ENCODE measurements around the gene ST3GAL3.
A peak's percentile ranks its signal among the peaks of the same experiment; 100 is the strongest.

The ST3GAL3 gene

DNA sequence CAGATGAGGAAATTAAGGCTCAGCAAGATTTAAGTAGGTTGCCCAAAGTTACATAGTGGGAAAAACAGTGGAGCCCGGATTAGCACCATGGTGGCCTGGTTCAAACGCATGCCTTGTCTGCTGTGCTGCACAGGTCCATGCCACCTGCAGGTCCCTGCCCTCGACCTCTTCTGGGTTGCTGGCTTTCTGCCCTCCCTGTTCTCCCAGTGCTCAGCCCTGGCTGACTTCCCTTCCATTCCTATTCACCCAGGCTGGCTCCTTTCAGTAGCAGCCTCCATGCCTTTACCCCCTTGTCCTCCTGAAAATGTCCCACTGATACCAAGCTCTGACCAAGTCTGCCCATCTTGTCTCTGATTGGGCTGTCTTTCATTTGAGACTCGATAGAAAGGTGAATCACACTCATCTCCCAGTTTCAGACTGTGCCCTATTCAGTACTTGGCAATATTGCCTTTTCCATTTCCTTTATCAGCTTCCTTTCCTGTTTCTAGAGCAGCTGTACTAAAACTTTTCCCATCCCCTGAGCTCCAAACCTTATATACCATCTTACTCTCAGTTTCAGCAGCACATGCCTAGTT is 75.8 kb downstream of the ST3GAL3 start:
- Histone ChIP-seq H3K9ac (ENCODE audit: low read length) (peak overlapping the region; percentile 16), H3K36me3 (ENCODE audit: control insufficient read depth, insufficient read depth, low read length) (no peaks in the 10 kb centered on the region), H3K4me3 (ENCODE audit: low read length) (no peak overlapping the region), H3K27me3 (ENCODE audit: control insufficient read depth, insufficient read depth, low read length) (no peaks in the 10 kb centered on the region), H3K27ac (ENCODE audit: low read depth, low read length) (no peak overlapping the region), H3K4me1 (ENCODE audit: control insufficient read depth, insufficient read depth, low read length) (no peaks in the 10 kb centered on the region)

DNA sequence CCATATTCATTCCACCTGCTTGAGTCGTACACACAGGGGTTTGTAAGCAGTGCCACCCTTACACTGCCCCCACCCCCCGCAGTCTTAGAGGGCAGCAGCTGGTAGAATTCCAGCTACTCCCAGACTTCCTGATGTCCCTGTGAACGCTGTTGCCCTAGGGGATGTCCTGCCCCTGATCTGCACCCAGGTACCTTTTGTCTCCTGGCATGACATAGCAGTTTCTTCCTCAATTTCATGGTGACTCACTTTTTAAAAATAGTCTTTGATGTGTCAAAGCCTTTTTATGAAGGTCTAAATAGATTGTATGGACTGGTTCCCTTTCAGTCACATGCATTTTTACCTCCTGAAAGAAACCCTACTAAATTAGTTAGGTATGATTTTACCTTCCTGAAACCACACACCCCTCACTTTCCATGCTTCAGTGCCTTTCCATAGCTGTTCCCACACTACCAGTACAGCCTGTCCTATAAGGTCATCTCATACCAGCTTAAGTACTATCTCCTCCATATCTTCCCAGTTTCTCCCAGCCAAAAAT is 76.4 kb downstream of the ST3GAL3 start:
- H3K9ac ChIP-seq (ENCODE audit: low read length) = no peak overlapping the region
- H3K27ac ChIP-seq (ENCODE audit: low read depth, low read length) = no peak overlapping the region
- no peaks in the 10 kb centered on the region for H3K27me3 ChIP-seq (ENCODE audit: control insufficient read depth, insufficient read depth, low read length)
- no peaks in the 10 kb centered on the region for H3K36me3 ChIP-seq (ENCODE audit: control insufficient read depth, insufficient read depth, low read length)
- H3K4me1 ChIP-seq (ENCODE audit: control insufficient read depth, insufficient read depth, low read length) = no peaks in the 10 kb centered on the region
- H3K4me3 ChIP-seq (ENCODE audit: low read length) = no peak overlapping the region

DNA sequence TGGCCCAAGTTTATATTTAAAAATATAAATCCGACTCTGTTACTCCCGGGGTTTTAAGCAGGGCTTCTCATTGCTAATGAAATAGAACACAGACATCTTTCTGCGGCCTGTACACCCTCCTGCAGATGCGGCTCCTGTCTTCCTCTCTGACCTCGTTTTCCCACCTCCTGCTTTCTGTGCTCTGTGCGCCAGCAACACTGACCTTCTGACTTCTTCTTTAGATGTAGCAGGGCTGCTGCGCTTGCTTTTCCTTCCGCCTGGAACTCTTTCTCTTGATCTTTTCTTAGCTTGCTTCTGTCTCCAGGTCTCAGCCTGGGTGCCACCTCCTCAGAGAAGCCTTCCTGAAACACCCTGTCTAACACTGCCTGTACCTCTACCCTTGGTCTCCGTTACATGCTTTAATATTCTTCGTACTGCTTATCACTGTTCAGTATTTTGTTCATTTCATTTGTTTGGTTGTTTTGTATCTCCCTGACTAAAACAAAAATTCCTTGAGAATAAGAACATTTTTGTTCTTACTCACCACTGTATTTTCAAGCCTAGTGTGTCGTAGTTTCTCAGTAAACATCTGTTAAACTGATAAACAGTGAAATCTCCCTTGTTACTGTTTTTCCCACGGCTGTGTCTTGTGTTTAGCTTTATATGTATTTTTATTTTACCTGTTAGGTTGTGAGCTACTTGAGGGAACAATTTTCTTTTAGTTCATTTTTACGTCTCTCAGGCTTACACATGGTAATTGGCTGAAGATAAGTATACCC is 79.0 kb downstream of the ST3GAL3 start:
- Histone ChIP-seq H3K9ac (ENCODE audit: low read length) (no peak overlapping the region), H3K27ac (ENCODE audit: low read depth, low read length) (peak overlapping the region; percentile 47), H3K27me3 (ENCODE audit: control insufficient read depth, insufficient read depth, low read length) (no peaks in the 10 kb centered on the region), H3K36me3 (ENCODE audit: control insufficient read depth, insufficient read depth, low read length) (no peaks in the 10 kb centered on the region), H3K4me1 (ENCODE audit: control insufficient read depth, insufficient read depth, low read length) (no peaks in the 10 kb centered on the region), H3K4me3 (ENCODE audit: low read length) (no peak overlapping the region)

DNA sequence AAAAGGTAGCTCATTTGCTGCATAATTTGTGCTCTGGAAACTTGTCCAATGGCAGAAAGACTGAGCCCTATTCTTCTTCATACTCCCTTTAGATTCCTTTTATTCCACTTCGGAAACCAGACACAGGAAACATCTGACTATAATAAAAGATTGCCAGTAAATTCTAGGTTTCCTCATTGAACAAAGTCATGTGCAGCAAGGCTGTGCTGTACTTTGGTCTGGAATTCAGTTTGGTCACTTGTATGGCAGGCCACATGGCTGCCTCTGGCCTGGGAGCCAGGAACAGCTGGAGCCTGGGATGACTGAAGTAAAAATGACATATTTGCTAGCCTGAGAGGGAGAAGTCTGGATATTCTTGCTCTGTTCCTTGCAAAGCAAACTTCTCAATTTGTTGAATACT is 79.6 kb downstream of the ST3GAL3 start:
- Histone ChIP-seq H3K9ac (ENCODE audit: low read length) (no peak overlapping the region), H3K36me3 (ENCODE audit: control insufficient read depth, insufficient read depth, low read length) (no peaks in the 10 kb centered on the region), H3K4me1 (ENCODE audit: control insufficient read depth, insufficient read depth, low read length) (no peaks in the 10 kb centered on the region), H3K27me3 (ENCODE audit: control insufficient read depth, insufficient read depth, low read length) (no peaks in the 10 kb centered on the region), H3K4me3 (ENCODE audit: low read length) (no peak overlapping the region), H3K27ac (ENCODE audit: low read depth, low read length) (peak overlapping the region; percentile 47)

DNA sequence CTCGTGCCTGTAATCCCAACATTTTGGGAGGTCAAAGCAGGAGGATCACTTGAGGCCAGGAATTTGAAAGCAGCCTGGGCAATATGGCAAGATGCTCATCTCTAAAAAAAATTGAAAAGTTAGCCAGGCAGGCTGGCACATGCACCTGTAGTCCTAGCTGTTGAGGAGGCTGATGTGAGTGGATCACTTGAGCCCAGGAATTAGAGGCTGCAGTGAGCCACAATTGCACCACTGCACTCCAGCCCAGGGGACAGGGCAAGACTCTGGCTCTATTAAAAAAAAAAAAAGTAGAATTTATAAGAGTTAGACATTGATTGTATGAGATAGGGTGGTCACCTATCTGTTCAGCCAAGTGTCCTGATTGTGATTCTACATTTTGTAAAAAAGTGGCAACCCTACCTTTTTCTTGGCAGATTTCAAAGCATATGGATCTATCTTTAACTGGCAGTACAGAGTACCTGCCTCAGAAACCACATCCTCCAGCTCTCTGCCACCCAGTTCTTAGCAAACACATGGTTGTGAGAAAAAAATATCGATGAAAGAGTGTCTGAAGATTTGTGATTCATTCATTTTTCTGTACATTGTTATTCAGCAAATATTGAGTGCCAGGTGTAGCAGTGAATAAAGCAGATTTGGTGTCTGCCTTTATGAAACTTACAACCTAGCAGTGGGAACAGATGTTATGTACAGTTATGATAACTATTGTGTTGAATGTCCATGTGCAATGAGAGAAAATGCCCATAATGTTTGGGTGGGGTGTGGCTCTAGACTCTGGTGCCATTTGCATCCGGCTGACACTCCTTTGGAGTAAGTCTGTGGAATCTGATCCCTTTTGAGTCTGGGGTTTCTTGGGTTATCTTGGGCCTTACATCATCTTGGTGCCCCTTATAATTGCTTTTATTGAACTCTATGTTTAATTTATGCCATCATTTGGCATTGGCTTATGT is 82.5 kb downstream of the ST3GAL3 start:
- H3K4me1 ChIP-seq (ENCODE audit: control insufficient read depth, insufficient read depth, low read length) = no peaks in the 10 kb centered on the region
- no peaks in the 10 kb centered on the region for H3K36me3 ChIP-seq (ENCODE audit: control insufficient read depth, insufficient read depth, low read length)
- H3K27ac ChIP-seq (ENCODE audit: low read depth, low read length) = no peak overlapping the region
- no peak overlapping the region for H3K9ac ChIP-seq (ENCODE audit: low read length)
- no peaks in the 10 kb centered on the region for H3K27me3 ChIP-seq (ENCODE audit: control insufficient read depth, insufficient read depth, low read length)
- no peak overlapping the region for H3K4me3 ChIP-seq (ENCODE audit: low read length)

DNA sequence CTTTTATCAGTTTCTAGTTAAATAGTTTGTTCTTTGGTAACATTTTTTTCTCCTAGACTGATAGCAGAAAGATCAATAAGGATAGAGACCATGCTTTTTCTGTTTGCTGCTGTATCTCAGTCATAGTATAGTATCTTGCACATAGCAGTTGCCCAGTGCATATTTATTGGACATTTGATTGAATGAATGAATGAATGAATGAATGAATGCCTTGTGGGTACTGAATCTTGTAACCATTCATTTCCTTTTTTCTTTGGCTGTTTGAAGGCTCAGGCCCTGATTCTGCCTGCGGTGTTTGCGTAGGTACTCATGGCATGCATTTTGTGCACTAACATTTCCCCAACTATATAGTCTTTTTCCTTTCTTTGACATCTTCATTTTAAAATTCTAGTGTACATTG is 83.9 kb downstream of the ST3GAL3 start:
- H3K27ac ChIP-seq (ENCODE audit: low read depth, low read length) = no peak overlapping the region
- no peak overlapping the region for H3K4me3 ChIP-seq (ENCODE audit: low read length)
- no peaks in the 10 kb centered on the region for H3K27me3 ChIP-seq (ENCODE audit: control insufficient read depth, insufficient read depth, low read length)
- H3K4me1 ChIP-seq (ENCODE audit: control insufficient read depth, insufficient read depth, low read length) = no peaks in the 10 kb centered on the region
- no peaks in the 10 kb centered on the region for H3K36me3 ChIP-seq (ENCODE audit: control insufficient read depth, insufficient read depth, low read length)
- H3K9ac ChIP-seq (ENCODE audit: low read length) = no peak overlapping the region

DNA sequence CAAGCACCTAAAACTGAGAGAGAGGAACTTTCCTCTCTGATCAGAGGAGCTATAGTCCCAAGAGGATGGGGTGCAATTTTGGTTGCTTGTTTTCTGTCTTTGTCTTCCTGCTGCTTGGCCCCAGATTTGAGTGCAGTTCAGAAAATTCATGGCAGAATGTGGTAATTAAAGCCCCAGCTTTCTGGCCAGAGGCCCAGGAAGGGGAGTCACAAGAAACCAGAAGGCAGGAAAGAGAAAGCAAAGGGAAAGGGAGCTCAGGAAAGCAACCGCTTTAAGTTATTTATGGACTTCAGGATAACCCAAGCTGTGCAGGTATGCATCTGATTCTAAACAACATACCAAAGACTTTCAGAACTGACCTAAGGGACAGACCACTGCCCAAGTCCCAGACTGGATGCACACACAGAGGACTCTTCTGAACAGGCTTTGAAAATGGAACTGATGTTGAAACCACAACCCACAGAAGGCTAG is 88.8 kb downstream of the ST3GAL3 start:
- Histone ChIP-seq H3K36me3 (ENCODE audit: control insufficient read depth, insufficient read depth, low read length) (no peaks in the 10 kb centered on the region), H3K9ac (ENCODE audit: low read length) (no peak overlapping the region), H3K27me3 (ENCODE audit: control insufficient read depth, insufficient read depth, low read length) (no peaks in the 10 kb centered on the region), H3K4me1 (ENCODE audit: control insufficient read depth, insufficient read depth, low read length) (no peaks in the 10 kb centered on the region), H3K4me3 (ENCODE audit: low read length) (no peak overlapping the region), H3K27ac (ENCODE audit: low read depth, low read length) (no peak overlapping the region)

DNA sequence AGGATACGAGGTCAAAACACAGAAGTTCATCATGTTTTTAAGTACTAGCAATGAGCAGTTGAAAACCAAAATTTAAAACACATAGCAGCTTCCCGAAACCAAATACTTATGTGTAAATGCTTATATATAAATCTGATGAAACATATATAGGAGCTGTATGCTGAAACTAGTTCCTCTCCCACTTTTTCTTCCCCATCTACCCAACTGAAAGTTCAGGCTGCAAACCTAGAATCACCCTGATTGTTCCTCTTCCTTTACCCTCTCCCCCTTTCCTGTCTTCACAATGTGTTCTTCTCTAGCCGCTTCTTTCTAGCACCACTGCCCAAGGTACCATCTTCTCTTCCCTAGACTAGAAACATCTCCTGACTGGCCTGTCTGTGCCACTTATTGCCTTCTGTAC is 90.6 kb downstream of the ST3GAL3 start:
- no peaks in the 10 kb centered on the region for H3K27me3 ChIP-seq (ENCODE audit: control insufficient read depth, insufficient read depth, low read length)
- no peaks in the 10 kb centered on the region for H3K36me3 ChIP-seq (ENCODE audit: control insufficient read depth, insufficient read depth, low read length)
- no peak overlapping the region for H3K9ac ChIP-seq (ENCODE audit: low read length)
- H3K4me3 ChIP-seq (ENCODE audit: low read length) = no peak overlapping the region
- no peak overlapping the region for H3K27ac ChIP-seq (ENCODE audit: low read depth, low read length)
- no peaks in the 10 kb centered on the region for H3K4me1 ChIP-seq (ENCODE audit: control insufficient read depth, insufficient read depth, low read length)

DNA sequence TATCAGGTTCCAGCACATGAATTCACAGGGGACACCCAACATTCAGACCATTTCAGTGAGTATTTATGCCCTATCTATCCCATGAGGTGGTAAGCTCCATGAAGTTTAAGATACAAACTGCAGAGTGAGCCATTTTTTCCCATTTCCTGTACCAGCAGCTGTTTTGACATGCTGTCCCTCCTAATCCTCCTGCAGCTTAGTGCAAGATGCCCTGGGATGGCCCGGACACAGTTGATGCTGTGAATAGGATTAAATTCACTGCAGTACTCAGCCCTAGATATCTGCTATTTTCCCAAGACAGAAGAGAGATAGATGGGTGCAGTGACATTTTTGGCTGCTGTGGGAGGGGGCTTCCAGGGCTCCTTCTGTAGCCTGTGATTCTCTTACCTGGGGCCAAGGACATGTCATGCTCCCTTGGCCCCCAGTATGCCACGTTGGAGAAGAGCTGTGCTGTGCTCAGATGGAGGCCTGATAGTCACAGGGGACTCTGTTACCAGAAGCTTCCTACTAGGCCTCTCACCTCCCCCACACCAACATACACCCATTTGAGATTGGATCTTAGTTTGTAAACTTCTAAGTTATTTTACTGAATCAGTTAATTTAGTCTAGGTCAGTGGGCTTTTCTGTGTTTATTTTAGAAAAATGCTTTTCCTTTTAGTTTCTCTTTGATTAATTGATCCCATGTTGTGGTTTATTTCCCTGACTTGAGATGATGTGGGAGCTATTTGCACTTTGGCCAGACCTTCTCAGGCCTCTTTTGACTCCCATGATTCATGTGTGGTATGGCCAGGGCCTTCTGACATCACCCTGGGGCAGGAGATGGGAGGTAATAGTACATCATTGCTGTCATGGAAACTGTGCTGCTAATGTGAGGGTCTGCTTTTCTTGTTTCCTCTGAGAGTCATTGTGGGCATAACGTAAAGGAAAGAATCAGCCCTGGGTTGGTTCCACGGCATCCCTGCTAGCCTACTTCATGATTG is 92.6 kb downstream of the ST3GAL3 start:
- Histone ChIP-seq H3K4me3 (ENCODE audit: low read length) (no peak overlapping the region), H3K36me3 (ENCODE audit: control insufficient read depth, insufficient read depth, low read length) (no peaks in the 10 kb centered on the region), H3K9ac (ENCODE audit: low read length) (no peak overlapping the region), H3K4me1 (ENCODE audit: control insufficient read depth, insufficient read depth, low read length) (no peaks in the 10 kb centered on the region), H3K27ac (ENCODE audit: low read depth, low read length) (no peak overlapping the region), H3K27me3 (ENCODE audit: control insufficient read depth, insufficient read depth, low read length) (no peaks in the 10 kb centered on the region)

DNA sequence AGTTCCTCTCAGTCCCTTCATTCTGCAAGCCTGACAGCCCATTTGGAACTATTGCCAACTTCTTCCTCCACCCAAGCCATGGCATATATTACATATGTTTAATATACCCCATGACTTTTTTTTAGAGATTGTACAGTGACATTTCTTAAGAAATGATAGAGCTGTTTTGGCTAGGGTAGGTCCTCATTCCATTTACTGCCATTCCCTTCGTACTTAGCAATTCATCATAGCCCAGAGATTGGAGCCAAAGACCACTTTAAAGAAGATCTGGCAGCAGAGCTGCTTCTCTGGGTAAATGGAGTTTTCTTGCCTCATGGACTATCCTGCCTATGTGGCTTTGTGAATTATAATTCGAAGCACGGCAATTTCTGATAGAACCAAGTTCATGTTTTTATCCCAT is 93.4 kb downstream of the ST3GAL3 start:
- Histone ChIP-seq H3K36me3 (ENCODE audit: control insufficient read depth, insufficient read depth, low read length) (no peaks in the 10 kb centered on the region), H3K27ac (ENCODE audit: low read depth, low read length) (no peak overlapping the region), H3K4me3 (ENCODE audit: low read length) (no peak overlapping the region), H3K27me3 (ENCODE audit: control insufficient read depth, insufficient read depth, low read length) (no peaks in the 10 kb centered on the region), H3K9ac (ENCODE audit: low read length) (no peak overlapping the region), H3K4me1 (ENCODE audit: control insufficient read depth, insufficient read depth, low read length) (no peaks in the 10 kb centered on the region)

DNA sequence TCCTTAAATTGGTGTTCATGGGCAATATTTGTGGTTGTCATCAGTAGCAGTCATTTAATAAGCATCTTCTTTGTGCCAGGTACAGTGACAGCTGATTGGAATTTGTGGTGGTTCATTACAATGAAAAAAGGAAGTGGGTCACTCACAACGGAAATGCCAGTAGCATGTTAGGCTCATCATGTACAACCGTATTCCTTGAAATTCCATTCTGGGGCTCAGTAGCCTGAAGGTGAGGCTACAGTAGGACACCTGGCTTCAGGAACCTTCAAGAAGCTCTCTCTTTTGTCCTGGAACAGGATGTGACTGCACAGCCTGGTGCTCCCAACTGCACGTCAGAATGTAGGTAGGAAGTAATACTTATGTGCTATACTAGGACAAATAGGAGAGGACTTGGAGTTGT is 93.9 kb downstream of the ST3GAL3 start:
- no peak overlapping the region for H3K9ac ChIP-seq (ENCODE audit: low read length)
- H3K27me3 ChIP-seq (ENCODE audit: control insufficient read depth, insufficient read depth, low read length) = no peaks in the 10 kb centered on the region
- H3K27ac ChIP-seq (ENCODE audit: low read depth, low read length) = no peak overlapping the region
- no peaks in the 10 kb centered on the region for H3K36me3 ChIP-seq (ENCODE audit: control insufficient read depth, insufficient read depth, low read length)
- H3K4me1 ChIP-seq (ENCODE audit: control insufficient read depth, insufficient read depth, low read length) = no peaks in the 10 kb centered on the region
- H3K4me3 ChIP-seq (ENCODE audit: low read length) = no peak overlapping the region

Measured in rectal smooth muscle tissue (tissue), 1 donor.